Left lung (tissue), 10 donors: ENCODE data around the gene LIG3. TPM values are rescaled to one million over a fixed set of nuclear protein-coding genes. Genes with fewer than 3 reads are reported as not detected.

Experiments
- ATAC-seq: fragments of 200-7000 bp; cut with Tn5 transposase; one replicate; pipeline ENCODE4 v1.9.1; 2020; ENCODE audit warnings: moderate library complexity
- DNase-seq, 4 donors: peaks; one replicate each; pipeline ENCODE4 v3.0.0-alpha.2; 2013 to 2020
- H3K27ac ChIP-seq, 2 donors: fragments of 200-600 bp; sonication (generic) in 1 of 2; one replicate each; pipeline versions ENCODE4 v1.5.0 to v1.8.0; 2020 to 2021
- H3K27me3 ChIP-seq, 2 donors: fragments of 200-600 bp; sonication (generic) in 1 of 2; one replicate each; pipeline versions ENCODE4 v1.5.0 to v1.8.0; 2020 to 2021
- H3K36me3 ChIP-seq, 2 donors: fragments of 200-600 bp; sonication (generic) in 1 of 2; one replicate each; pipeline versions ENCODE4 v1.5.0 to v1.8.0; 2020 to 2021
- H3K4me1 ChIP-seq, 2 donors: fragments of 200-600 bp; one replicate each; pipeline ENCODE4 v1.8.0; 2021
- H3K4me3 ChIP-seq, 2 donors: fragments of 200-600 bp; sonication (generic) in 1 of 2; one replicate each; pipeline versions ENCODE4 v1.5.0 to v1.8.0; 2020 to 2021; ENCODE audit warnings: mild to moderate bottlenecking in 1 of 2
- H3K9me3 ChIP-seq, 2 donors: fragments of 200-600 bp; sonication (generic) in 1 of 2; one replicate each; pipeline versions ENCODE4 v1.5.0 to v1.8.0; 2020 to 2021
- intact Hi-C, 2 donors: fragments of 100-400 bp; cut with DNase I; formaldehyde crosslinking; loops; one replicate each; pipeline versions ENCODE4 v1.11.2 to v1.14.2; 2022
- polyA plus RNA-seq, 6 donors: library from polyadenylated mRNA; unstranded; fragments of 120-200 nt; gene quantifications; one replicate each; pipeline ENCODE4 v1.2.1, GENCODE V29; 2013; ENCODE audit not compliant: insufficient read length in 6 of 6
- total RNA-seq, 2 donors: library from RNA; stranded (reverse); fragmentation: NEBNext Ultra II Directional; extraction: Animal tissue kit (Norgen Biotek cat#: 25700); gene quantifications; one replicate each; pipeline ENCODE4 v1.2.1, GENCODE V29; 2021
- TF ChIP-seq, protein P1 (sequence below), 2 donors: fragments of 200-600 bp; sonication (generic) in 1 of 2; IDR thresholded peaks; one replicate each; pipeline versions ENCODE4 v1.5.0 to v1.8.0; 2021; ENCODE audit warnings: antibody characterized with exemption in 2 of 2
- donor health status: DM: no; HTN: yes; CAD: no.
- donor health status: DM: no; HTN: no; CAD: no.

LIG3 gene
- total and polyA plus RNA-seq, 8 donors, result 27.3 to 43.7 (median 32.0) TPM

DNA sequence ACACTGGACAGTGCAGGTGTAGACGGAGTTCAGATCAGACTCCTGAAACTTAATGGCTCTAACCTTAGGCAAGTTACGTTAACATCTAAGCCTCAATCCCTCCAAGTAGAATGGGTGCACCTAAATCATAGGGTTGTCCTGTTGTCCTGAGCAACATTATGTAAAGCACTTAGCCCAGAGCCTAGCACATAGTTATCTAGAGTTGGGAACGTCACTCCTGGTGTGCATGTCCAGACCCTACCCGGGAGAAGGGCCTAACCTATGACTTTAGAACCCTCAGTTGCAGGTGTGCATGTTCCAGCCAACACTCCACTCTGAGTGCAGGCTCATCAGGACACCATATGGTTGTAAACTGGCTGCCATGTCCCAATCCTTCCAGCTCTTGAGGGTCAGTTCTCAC, 26.0 kb downstream of the LIG3 start:
- no peak for DNase-seq
- H3K4me1 ChIP-seq, result no peaks in the 10 kb centered on the region
- TF ChIP-seq, protein P1, sequence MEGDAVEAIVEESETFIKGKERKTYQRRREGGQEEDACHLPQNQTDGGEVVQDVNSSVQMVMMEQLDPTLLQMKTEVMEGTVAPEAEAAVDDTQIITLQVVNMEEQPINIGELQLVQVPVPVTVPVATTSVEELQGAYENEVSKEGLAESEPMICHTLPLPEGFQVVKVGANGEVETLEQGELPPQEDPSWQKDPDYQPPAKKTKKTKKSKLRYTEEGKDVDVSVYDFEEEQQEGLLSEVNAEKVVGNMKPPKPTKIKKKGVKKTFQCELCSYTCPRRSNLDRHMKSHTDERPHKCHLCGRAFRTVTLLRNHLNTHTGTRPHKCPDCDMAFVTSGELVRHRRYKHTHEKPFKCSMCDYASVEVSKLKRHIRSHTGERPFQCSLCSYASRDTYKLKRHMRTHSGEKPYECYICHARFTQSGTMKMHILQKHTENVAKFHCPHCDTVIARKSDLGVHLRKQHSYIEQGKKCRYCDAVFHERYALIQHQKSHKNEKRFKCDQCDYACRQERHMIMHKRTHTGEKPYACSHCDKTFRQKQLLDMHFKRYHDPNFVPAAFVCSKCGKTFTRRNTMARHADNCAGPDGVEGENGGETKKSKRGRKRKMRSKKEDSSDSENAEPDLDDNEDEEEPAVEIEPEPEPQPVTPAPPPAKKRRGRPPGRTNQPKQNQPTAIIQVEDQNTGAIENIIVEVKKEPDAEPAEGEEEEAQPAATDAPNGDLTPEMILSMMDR (IDR thresholded peaks at IDR 0.05), result no peak
- H3K4me3 ChIP-seq, result no peak overlapping the region
- no peak overlapping the region for H3K27ac ChIP-seq
- no peaks in the 10 kb centered on the region for H3K27me3 ChIP-seq
- no peaks in the 10 kb centered on the region for H3K9me3 ChIP-seq
- peaks cover 0 to 96% of the 10 kb centered on the region in 2 donors for H3K36me3 ChIP-seq
- intact Hi-C loops, result loop anchor here in 1 of 2 donors (10.0 kb wide), 1 partner anchor 78 kb away; no protein-coding TSS in a partner anchor
- no peak for ATAC-seq

DNA sequence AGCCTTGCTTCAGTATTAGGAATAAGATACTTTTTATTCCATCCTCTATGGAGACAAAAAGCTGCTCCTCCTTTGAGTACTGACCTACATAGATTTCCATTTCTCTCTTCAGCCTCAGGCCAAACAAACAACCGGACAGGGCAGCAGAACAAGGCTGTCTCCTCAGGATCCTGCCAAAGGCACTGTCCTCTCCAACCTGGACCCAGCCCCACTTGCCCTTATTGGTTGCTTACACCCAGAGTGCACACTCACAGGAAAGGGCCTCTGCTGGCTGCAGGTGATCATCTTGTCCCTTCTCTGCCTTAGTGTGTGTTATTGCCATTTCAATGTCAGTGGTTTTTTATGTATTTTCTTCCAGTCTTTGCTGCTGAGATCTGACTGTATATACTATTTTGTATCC, 26.6 kb downstream of the LIG3 start:
- H3K4me1 ChIP-seq, result no peaks in the 10 kb centered on the region
- H3K9me3 ChIP-seq, result no peaks in the 10 kb centered on the region
- intact Hi-C loops, result loop anchor here in 1 of 2 donors (10.0 kb wide), 1 partner anchor 78 kb away; no protein-coding TSS in a partner anchor
- TF ChIP-seq, protein P1 (IDR thresholded peaks at IDR 0.05), result no peak
- DNase-seq (no peak), ATAC-seq (no peak)
- no peak overlapping the region for H3K4me3 ChIP-seq
- no peaks in the 10 kb centered on the region for H3K27me3 ChIP-seq
- H3K36me3 ChIP-seq, result peaks cover 0 to 96% of the 10 kb centered on the region in 2 donors
- H3K27ac ChIP-seq, result no peak overlapping the region

GRCh38 chr17:35010093-35010492, 29.8 kb downstream of the LIG3 start:
- Histone ChIP-seq H3K9me3 (no peaks in the 10 kb centered on the region), H3K27me3 (no peaks in the 10 kb centered on the region), H3K27ac (no peak overlapping the region), H3K36me3 (peaks cover 0 to 91% of the 10 kb centered on the region in 2 donors), H3K4me1 (no peaks in the 10 kb centered on the region), H3K4me3 (no peak overlapping the region)
- intact Hi-C loops, result no loop called here
- ATAC-seq, result no peak
- no peak for DNase-seq
- TF ChIP-seq, protein P1 (IDR thresholded peaks at IDR 0.05), result no peak

- TF ChIP-seq, protein P1 (IDR thresholded peaks at IDR 0.05), result no peak
- Histone ChIP-seq H3K27me3 (no peaks in the 10 kb centered on the region), H3K27ac (no peak overlapping the region), H3K4me3 (no peak overlapping the region), H3K36me3 (peaks cover 0 to 94% of the 10 kb centered on the region in 2 donors), H3K4me1 (no peaks in the 10 kb centered on the region), H3K9me3 (no peaks in the 10 kb centered on the region)
- ATAC-seq (no peak), DNase-seq (no peak)
- intact Hi-C loops, result no loop called here
Measured at GRCh38 chr17:35011671-35012216, 31.4 kb downstream of the LIG3 start.

- peaks cover 0 to 83% of the 10 kb centered on the region in 2 donors for H3K36me3 ChIP-seq
- no peaks in the 10 kb centered on the region for H3K9me3 ChIP-seq
- intact Hi-C loops, result no loop called here
- H3K4me3 ChIP-seq, result no peak overlapping the region
- no peak overlapping the region for H3K27ac ChIP-seq
- H3K27me3 ChIP-seq, result no peaks in the 10 kb centered on the region
- DNase-seq (no peak), ATAC-seq (no peak)
- TF ChIP-seq, protein P1 (IDR thresholded peaks at IDR 0.05), result no peak
- peaks cover 0 to 2% of the 10 kb centered on the region in 2 donors for H3K4me1 ChIP-seq
Measured at GRCh38 chr17:35016369-35016768, 36.1 kb downstream of the LIG3 start.
